GM12891 (cell line): ENCODE data around the gene SENP5.

Experiments
- PAX5 ChIP-seq: IDR thresholded peaks from 2 replicates; pipeline ENCODE4 v1.6.1; 2011; ENCODE audit warnings: low read length, moderate library complexity, mild to moderate bottlenecking; ENCODE audit not compliant: insufficient read depth, severe bottlenecking
- POLR2A ChIP-seq: IDR thresholded peaks from 2 replicates; pipeline ENCODE4 v1.6.1; 2011; ENCODE audit warnings: low read depth, low read length, control low read depth
- POLR2AphosphoS5 ChIP-seq: IDR thresholded peaks from 2 replicates; pipeline ENCODE4 v1.6.1; 2011; ENCODE audit warnings: low read depth, low read length, control low read depth
- POU2F2 ChIP-seq: IDR thresholded peaks from 2 replicates; pipeline ENCODE4 v1.6.1; 2011; ENCODE audit warnings: low read depth, mild to moderate bottlenecking, control low read depth, low read length, moderate library complexity
- SPI1 ChIP-seq: IDR thresholded peaks from 2 replicates; pipeline ENCODE4 v1.6.1; 2011; ENCODE audit warnings: low read depth, low read length, control low read depth
- TAF1 ChIP-seq: IDR thresholded peaks from 2 replicates; pipeline ENCODE4 v1.6.1; 2011; ENCODE audit warnings: low read depth, low read length, control low read depth

- no peak for TF ChIP-seq POLR2AphosphoS5
- no peak for TF ChIP-seq POLR2A
- no peak for TF ChIP-seq POU2F2
- no peak for TF ChIP-seq PAX5
- TF ChIP-seq TAF1: no peak
- TF ChIP-seq SPI1: no peak
Observed at GRCh38 chr3:196951371-196951770, 83.7 kb downstream of the SENP5 start.
